Activated naive CD8-positive, alpha-beta T cell treated with anti-CD3 and anti-CD28 coated beads, Interleukin-2, amount 50 U/mL, for 16 hours (primary cell): ENCODE measurements around the gene ARID1B.

Experiments used
- DNase-seq: peaks from one replicate; pipeline ENCODE4 v3.0.0-alpha.2; 2020; ENCODE audit warnings: low read depth, low spot score

Gene ARID1B

DNA sequence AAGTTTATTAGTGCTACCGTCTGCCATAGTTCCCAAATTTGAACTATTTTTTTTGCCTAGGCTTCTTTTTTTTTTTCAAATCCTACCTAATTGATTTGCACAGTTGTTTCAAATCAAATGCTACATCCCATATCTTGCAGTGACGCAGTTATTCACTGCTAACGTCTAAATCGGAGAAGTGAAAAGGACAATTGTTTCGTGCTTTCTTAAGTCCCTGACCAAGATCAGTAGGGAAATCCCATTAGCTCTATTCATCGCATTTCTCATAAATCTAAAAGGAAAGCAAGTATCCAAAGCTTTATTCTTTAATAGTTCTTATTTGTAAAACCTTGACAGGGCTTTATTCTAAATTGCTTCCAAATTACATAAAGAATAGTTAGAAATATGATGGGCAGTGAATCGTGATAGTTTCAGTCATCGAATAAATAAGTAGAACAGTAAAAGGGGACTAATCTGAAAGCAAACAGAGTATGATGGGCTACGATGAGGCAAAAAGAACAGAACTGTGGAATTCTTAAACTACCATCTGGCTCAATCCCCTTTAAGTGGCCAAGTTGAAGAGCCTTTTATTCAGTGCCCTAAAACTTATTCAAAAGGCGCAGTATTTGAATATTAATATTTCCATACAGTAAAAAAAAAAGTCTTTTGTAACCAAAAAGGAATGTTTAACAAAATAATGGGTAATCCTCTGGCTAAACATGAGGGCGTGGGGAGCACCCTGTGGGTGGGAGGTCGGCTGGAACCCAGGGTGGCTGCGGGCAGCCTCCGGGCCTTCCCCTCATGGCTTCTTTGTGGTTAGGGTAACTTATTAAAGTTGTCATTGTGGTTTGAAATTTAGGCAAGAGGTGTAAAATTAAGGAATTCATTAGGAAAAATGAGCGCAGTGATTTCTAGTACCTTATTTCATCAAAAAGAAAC lies 3.0 kb upstream of the ARID1B start:
- DNase-seq = no peak

DNA sequence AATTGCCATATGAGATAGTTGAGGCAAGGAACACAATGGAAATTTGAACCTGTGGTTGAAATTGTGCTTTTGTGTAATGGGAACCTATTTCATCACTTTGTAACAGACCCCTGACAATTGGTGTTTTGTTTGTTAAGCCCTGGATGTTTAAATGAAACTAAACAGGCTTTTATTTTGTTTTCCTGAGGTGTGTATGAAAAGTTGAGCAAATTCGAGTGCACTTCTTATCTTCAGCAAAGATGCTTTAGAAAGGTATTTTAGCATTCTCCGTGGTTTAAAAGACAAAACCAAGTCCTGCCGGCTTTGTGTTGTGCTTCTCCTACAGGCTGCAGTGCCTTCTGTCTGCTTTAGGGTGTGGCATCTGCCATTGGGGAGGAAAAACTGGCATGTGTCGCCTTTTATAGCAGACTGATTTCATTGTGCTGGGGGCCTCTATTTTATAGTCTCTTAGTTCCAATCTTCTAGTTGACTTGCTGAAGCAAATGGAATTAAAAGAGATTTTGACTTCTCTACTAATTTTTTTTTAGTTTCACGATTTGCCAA lies 2.2 kb upstream of the ARID1B start:
- DNase-seq = no peak

DNA sequence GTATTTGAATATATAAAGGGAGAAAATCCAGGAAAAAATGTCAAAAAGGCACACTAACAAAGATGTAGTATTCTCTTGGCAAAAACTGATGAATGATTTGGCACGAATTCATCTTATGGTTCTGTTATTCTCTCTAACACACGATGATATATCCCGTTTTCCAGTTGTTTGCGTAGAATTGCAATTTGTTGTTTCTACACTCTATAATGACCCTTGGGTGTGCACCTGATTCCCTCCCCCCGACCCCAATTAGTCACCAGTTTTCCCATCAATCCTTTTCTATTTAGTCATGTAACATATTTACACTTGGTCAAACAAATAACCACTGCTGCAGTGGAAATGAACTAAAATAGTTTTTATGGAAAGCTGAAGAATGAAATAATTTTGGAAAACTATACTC lies 1.5 kb upstream of the ARID1B start:
- no peak for DNase-seq

DNA sequence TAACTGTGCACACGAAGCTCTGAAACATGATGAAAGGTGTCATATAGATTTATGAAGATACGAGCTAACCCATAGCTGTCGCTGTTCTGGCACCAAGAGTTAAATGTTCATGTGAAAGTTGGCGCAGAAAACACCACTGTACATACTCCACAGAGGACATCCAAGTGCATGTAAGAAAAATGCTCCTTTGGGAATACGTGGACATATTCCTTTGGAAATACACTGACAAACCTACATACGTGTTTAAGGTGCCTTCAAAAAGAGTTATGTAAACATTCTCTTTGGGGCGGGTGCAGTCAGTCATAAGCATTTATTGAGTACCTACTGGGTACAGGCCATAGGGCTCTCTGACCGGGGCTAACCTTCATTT lies 723 bp upstream of the ARID1B start:
- no peak for DNase-seq

DNA sequence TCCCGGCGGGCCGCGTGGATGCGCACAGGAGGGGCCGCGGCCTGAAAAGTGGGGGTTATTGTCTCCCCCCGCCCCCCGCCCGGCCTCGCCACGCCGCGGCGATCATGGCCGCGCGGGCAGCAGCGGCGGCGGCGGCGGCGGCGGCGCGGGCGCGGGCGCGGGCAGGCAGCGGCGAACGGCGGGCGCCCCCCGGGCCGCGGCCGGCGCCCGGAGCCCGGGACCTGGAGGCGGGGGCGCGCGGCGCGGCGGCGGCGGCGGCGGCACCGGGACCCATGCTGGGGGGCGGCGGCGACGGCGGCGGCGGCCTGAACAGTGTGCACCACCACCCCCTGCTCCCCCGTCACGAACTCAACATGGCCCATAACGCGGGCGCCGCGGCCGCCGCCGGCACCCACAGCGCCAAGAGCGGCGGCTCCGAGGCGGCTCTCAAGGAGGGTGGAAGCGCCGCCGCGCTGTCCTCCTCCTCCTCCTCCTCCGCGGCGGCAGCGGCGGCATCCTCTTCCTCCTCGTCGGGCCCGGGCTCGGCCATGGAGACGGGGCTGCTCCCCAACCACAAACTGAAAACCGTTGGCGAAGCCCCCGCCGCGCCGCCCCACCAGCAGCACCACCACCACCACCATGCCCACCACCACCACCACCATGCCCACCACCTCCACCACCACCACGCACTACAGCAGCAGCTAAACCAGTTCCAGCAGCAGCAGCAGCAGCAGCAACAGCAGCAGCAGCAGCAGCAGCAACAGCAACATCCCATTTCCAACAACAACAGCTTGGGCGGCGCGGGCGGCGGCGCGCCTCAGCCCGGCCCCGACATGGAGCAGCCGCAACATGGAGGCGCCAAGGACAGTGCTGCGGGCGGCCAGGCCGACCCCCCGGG lies 637 bp downstream of the ARID1B start:
- DNase-seq = peak; percentile 18

DNA sequence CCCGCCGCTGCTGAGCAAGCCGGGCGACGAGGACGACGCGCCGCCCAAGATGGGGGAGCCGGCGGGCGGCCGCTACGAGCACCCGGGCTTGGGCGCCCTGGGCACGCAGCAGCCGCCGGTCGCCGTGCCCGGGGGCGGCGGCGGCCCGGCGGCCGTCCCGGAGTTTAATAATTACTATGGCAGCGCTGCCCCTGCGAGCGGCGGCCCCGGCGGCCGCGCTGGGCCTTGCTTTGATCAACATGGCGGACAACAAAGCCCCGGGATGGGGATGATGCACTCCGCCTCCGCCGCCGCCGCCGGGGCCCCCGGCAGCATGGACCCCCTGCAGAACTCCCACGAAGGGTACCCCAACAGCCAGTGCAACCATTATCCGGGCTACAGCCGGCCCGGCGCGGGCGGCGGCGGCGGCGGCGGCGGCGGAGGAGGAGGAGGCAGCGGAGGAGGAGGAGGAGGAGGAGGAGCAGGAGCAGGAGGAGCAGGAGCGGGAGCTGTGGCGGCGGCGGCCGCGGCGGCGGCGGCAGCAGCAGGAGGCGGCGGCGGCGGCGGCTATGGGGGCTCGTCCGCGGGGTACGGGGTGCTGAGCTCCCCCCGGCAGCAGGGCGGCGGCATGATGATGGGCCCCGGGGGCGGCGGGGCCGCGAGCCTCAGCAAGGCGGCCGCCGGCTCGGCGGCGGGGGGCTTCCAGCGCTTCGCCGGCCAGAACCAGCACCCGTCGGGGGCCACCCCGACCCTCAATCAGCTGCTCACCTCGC lies 1.5 kb downstream of the ARID1B start:
- DNase-seq = no peak

DNA sequence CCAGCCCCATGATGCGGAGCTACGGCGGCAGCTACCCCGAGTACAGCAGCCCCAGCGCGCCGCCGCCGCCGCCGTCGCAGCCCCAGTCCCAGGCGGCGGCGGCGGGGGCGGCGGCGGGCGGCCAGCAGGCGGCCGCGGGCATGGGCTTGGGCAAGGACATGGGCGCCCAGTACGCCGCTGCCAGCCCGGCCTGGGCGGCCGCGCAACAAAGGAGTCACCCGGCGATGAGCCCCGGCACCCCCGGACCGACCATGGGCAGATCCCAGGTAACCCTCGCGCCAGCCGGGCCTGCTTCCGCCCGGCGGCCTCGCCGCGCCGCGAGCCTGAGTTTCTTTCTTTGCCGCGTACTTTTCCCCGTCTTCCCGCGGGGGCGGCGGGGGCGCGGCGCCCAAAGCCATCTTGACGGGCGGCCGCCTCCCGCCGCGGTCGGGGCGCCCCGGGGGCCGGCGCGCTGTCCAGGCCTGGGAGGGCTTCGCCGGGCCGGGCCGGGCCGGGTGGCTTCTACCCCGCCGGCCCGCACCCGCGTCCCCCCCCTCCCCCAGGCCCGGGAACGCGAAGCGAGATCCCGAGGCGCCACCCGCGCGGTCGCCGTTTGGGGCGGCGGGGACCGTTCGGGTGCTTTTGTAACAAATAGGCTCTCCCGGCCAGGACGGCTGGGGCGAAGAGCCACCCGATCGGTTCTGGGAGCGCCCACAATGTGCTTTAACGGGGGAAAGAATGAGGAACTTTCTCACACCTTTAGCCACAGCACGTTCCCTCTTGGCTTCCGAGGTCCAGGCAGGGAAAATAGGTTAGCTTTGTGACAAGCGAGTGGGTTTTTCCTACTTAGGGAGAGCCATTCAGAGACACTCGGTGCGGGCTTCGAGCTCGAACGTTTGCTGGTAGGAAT lies 2.3 kb downstream of the ARID1B start:
- DNase-seq = peak; percentile 10

DNA sequence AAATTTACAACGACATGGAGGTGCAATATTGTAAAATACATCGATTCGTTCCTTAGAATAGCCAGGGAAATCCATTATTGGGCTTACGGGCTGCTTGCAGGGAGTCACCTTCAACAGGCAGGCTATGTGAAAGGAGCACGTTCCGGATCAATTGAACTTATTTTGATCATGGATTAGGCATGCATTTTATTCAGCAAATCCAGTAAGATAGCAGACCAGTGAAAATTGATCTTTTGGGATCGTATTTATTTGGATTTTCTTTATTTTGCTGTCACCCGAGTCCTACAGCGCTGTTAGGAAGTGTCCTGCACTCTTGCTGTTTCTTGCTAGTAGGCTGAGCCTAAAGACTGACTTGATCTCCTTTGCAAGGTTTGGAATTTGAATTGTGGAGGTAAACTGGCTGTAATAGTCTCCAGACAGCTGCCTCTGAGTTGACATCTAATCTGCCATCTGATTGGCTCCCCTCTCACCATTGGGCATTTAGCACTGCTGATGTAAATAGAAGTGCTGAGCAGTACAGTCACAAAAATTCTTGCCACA lies 3.0 kb downstream of the ARID1B start:
- no peak for DNase-seq

DNA sequence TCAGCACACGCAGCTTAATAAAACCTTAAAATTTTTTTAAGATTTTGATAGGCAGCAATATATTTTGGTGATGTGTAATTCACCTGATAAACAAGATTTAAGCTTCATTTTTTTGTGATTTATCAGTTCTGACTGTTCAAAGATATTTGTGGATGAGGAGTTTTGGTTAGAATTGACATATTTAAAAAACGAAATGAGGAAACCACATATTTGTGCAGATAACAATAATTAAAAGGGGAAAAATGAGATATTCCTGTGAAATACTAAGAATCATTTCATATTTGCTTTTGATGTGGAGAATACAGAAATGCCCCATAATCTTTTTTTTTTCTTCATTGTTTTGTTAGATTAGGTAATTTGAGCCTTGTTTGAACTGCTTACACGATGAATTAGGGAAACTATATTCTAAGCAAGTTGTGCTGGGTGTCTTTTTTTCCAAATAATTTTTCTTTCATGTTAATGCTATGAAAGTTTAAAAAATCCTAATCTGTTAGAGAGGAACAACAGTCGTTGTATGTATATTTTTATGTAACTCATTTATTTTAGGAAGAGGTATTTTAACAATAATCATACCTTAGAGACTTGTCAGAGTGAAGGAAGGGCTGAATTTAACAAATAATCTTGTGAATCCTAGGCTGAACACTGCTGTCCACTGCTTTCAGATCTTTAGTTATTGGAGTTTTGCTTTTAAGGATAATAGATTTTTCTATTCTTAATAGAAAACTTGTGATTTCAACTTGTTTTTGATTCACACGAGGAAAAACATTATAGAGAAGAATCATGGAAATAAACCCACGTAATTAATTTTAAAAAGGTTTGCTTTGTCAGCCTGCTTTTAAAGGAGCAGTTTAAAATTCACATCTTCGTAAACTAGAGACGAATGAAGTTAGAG lies 4.0 kb downstream of the ARID1B start:
- no peak for DNase-seq

DNA sequence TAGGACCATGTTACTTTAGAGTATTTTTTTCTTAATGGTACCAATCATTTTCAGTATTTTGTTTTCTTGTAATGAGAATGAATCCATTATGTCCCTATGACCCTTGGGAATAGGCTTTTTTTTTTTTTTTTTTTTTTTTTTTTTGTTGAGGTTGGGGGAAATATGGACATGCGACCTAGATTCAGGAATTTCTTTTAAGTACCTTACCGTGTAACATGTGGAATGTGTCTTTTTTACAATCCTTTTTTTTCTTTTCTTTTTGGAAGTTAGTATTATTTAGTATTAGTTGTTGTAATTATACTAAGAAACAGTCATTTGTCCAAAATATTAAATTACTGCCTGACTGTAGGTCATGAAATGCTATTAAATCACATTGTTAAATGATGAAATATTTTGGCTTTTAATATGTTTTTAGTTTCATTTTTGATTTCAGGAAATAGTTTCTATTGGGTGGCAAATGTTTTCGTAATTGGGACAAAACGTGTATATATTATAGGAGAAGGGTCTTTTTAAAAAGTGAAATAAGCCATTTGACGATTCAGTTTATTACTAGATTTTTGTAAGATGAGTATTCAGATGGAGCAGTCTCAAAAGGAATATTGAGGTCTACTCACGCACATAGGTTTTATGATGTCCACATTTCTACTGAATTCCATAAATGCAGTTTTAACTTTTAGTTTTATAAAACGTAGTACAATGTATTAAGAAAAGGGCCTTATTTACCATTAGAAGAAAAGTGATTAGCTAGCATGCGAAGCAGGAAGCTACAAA lies 4.9 kb downstream of the ARID1B start:
- DNase-seq = no peak

DNA sequence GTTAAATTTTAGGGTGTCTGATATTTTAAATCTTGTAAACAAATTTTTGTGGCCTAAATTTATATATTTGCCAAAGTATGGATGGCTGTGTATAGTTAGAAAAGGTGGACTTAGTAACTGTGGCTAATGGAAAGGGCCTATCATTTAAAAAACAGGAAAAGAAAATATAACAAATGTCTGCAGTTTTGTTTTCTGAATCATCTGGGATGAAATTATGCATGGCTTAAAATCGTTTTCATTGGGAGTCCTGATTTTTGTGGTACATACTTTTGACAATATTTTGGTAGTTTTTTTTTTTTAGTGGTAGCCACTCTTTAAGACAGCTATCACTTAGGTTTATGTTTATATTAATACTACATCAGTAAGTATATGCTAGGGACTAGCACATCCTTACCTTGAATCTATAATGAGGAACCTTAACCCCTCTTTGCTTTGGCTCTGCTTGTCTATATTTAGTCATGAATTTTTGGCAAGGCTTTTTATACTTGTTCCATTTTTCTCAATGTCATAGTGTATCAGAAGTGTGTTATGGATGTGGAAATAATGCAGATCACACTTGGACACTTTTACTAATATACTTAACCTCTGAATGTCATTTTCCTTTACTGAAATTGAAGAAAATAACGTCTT lies 5.6 kb downstream of the ARID1B start:
- no peak for DNase-seq

DNA sequence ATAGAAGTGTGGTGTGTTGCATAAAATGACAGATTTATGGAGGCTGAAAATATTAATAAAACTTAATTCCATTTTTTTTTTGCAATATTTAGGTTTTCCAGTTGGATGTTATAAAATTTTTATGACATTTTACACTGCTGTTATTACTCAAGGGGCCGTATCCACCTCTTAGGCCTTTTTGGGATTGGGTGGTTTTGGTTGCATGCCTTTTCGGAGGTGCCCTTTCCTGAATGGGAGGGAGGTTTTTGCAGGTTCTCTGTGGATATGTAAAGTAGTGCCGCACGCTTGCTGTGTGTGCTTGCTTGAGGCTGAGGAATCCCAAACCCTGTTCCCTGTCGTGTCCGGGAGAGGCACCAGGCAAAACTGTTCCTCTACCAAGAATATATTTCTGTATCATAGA lies 6.8 kb downstream of the ARID1B start:
- DNase-seq = no peak

DNA sequence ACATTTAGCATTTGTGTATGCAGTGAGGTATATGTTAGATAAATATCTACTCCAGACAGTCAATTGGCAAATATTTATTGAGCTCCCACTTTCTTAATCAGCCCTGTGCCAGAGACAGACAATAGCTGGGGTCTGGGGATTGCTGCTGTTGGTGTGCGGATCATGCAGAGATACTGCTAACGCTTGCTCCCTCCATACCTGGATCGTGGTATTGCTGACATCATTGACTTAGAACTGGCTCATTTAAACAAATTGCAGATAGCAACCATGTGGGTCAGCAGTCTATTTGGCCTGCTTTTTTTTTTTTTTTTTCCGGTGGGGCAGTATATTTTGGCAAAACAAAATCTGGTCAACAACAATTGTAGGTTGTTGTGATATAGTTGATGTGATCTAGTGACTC lies 9.5 kb downstream of the ARID1B start:
- DNase-seq = no peak

DNA sequence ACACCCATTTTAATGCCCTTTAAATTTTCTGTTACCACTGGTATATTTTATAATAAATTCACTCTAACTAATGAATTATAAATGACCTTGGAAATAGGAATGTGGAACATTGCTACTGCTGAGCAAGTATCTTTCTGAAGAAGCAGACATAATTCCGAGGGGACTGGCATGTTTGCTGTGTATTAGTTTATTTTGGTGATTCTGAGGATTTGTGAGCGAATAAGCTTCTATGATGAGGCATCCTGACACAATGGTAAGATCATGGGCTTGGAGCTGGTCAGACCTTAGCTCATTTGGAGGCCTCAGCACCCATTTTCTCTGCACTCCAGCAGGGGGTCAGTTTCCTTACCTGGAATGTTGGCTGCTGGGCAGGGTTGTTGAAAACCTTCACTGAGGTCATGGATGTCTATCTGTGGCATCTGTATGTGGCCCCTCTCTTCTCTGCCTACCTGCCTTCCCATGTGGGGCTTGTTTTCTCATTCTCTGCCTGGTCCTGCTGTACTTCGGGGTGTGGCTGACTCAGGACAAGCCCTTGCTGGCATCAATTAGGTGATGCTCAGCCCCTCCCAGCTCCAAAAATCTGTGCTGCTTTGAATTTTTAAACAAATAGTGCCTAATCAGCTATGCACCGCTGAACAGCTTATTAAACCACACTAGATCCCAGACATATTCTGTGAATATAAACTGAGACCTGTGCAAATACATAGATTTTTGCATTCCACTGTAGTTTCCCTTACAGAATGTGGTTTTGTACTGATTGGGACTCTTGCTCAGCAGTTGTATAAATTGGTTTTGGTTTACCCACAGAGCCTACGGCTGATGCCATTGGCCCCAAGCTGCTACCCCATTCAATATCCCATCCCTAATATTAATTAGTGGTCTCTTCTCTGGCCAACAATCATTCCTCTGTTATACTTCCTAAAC lies 10.7 kb downstream of the ARID1B start:
- no peak for DNase-seq

DNA sequence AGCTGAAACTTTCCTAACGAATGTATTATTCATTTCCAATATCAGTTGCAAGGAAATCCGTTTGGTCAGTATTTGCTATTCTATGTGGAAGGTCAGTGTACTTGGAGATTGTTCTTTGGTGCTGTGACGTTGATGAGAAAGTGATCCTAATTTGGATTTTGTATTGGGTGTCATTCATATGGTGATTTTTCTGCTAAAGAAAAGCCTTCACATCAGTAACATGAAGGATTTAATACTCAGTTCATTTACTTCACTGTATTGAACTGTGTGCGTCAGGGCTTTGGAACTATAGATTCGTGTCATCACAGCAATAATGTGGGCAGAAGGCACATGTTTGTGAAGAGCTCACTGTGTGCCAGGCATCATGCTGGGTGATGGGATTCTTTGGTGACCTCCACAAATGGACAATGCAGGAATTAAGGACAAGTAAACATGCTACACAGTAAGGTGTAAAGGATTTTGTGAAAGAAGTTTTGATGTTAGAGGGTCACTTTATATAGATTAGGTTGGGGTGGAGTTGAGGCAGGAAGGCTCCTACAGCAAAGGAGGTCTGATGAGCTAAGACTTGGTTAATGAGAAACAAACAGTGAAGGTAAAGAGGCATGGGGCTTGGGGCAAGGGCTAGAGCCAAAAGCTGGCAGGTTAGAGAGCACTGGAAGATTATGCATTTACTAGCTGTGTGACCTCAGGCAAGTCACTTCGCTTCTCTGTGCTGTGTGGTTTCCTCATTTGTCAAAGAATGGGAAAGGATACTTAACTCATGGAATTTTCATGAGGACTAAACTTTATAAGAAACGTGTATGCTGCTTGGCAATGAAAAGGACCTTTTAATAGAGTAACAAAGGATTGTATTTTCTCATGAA lies 12.1 kb downstream of the ARID1B start:
- no peak for DNase-seq

DNA sequence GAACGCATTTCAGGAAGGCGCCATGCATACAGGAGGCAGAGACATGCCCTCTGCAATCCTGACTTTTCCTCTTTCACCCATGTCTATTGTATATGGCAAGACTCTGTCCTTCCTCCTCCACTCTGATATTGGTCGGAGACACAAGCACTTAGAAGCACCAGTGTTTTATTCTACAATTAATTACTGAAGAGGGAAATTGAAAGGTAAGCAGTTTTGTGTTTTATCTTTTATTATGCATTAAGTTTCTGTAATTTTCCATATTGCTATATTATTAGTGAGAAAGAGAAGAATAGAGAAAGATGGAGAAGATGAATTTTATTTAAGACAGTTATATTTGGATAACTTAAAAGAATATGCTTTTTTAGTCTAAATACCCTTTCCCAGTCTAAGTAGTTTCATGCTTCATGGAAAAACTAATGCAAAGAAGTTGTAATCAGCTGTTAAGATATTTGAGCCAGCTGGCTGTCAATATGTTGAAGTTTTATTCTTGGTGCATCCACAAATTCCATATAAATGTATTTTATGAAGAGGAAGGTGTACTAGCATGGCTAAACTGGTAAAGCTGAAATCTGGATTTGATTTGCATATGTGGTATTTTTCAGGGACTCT lies 13.6 kb downstream of the ARID1B start:
- no peak for DNase-seq
